ENCODE data around the gene RFX3. TPM values are rescaled to one million over a fixed set of nuclear protein-coding genes. Genes with fewer than 3 reads are reported as not detected.

Gene RFX3
- total and polyA plus RNA-seq, 2 donors (not counting 3 experiments of a cell fraction or from before 2014, with no cell fraction given), result 4.8 to 10.5 TPM

- no peak overlapping the region for H2AFZ ChIP-seq (ENCODE audit: low read depth, low read length)
- H3K79me2 ChIP-seq (ENCODE audit: control insufficient read depth, insufficient read depth, low read length), result no peaks in the 10 kb centered on the region
- POLR2A ChIA-PET, result no interaction called here
- H3K4me3 ChIP-seq (replicated peaks in 1 of 3; ENCODE audit: insufficient read depth in 1 of 3, low read depth in 1 of 3, low read length in 3 of 3), result no peak overlapping the region
- H3K9ac ChIP-seq (replicated peaks; ENCODE audit: extremely low read depth, insufficient read depth, low read length), result no peak overlapping the region
- intact Hi-C loops (cut with micrococcal nuclease), result no loop called here
- H3K27ac ChIP-seq (ENCODE audit: insufficient read depth, low read depth, low read length), result no peak overlapping the region
- DNase-seq (ENCODE audit: low read depth, low spot score) (no peak), FAIRE-seq (no peak)
- no peaks in the 10 kb centered on the region for H3K9me1 ChIP-seq (replicated peaks; ENCODE audit: control insufficient read depth, extremely low read depth, insufficient read depth, low read length)
- H3K4me1 ChIP-seq (ENCODE audit: control insufficient read depth, extremely low read depth, insufficient read depth, low read length), result no peaks in the 10 kb centered on the region
- H3K36me3 ChIP-seq (ENCODE audit: control insufficient read depth in 2 of 2, extremely low read depth in 1 of 2, insufficient read depth in 2 of 2, low read length in 2 of 2), result no peaks in the 10 kb centered on the region
- no peaks in the 10 kb centered on the region for H3K27me3 ChIP-seq (ENCODE audit: control insufficient read depth in 2 of 2, insufficient read depth in 2 of 2, low read length in 2 of 2)
- no peak for TF ChIP-seq EZH2 (IDR thresholded peaks at IDR 0.05; ENCODE audit: borderline replicate concordance, low read depth, low read length, severe bottlenecking)
- TF ChIP-seq POLR2A (IDR thresholded peaks at IDR 0.05; ENCODE audit: low read depth, low read length), result no peak
- no peak for TF ChIP-seq MAX (IDR thresholded peaks at IDR 0.05; ENCODE audit: insufficient read depth, insufficient read length)
- no peak for TF ChIP-seq FOS (IDR thresholded peaks at IDR 0.05; ENCODE audit: borderline replicate concordance, insufficient read depth, low read length)
- no peak for TF ChIP-seq CTCF (IDR thresholded peaks at IDR 0.05; ENCODE audit: extremely low read depth in 1 of 2, insufficient read depth in 1 of 2, low read depth in 1 of 2, low read length in 2 of 2)
- TF ChIP-seq POLR2AphosphoS5 (IDR thresholded peaks at IDR 0.05; ENCODE audit: insufficient read depth, low read depth, low read length), result no peak
- no peak for TF ChIP-seq JUN (IDR thresholded peaks at IDR 0.05; ENCODE audit: borderline replicate concordance, insufficient read depth, insufficient read length, low read depth)
- no peak for TF ChIP-seq MYC (IDR thresholded peaks at IDR 0.05; ENCODE audit: low read depth, low read length)
- no peak for TF ChIP-seq GATA2 (IDR thresholded peaks at IDR 0.05; ENCODE audit: insufficient read depth, insufficient read length, low read depth, low read length)
- H3K9me3 ChIP-seq (replicated peaks; ENCODE audit: control insufficient read depth, insufficient read depth, low read length), result no peaks in the 10 kb centered on the region
- dilution Hi-C loops (cut with MboI; ENCODE audit: extremely low pct_ligation_motif_present, low sequenced_read_pairs), result no loop called here
- CTCF ChIA-PET, result interaction anchor here (2.6 to 3.1 kb wide), 2 partner anchors 9 to 192 kb away, joined by 13 to 16 read pairs; no protein-coding TSS in a partner anchor
- H3K4me2 ChIP-seq (ENCODE audit: insufficient read depth, low read length), result no peak overlapping the region
- no peaks in the 10 kb centered on the region for H4K20me1 ChIP-seq (replicated peaks; ENCODE audit: control insufficient read depth, extremely low read depth, insufficient read depth, low read length)
- BruUV-seq (replicated peaks), result no TSS peak
These were observed 92.7 kb downstream of the RFX3 start for GRCh38 chr9:3433066-3433465.
